Osteocyte (in vitro differentiated cells): ENCODE data around the gene IGFALS. TPM values are rescaled to one million over a fixed set of nuclear protein-coding genes. Genes with fewer than 3 reads are reported as not detected.

Source experiments
- DNase-seq: peaks from one replicate; pipeline ENCODE4 v3.0.0; 2021; ENCODE audit warnings: mixed read lengths; ENCODE audit not compliant: unreplicated experiment; ENCODE audit errors: extremely low spot score
- H3K27ac Mint-ChIP-seq: one replicate; pipeline ENCODE4 v1.8.0; 2021; ENCODE audit warnings: mild to moderate bottlenecking, mixed read lengths; ENCODE audit not compliant: unreplicated experiment
- H3K27me3 Mint-ChIP-seq: one replicate; pipeline ENCODE4 v1.8.0; 2021; ENCODE audit warnings: mixed read lengths; ENCODE audit not compliant: unreplicated experiment
- H3K36me3 Mint-ChIP-seq: one replicate; pipeline ENCODE4 v1.8.0; 2021; ENCODE audit warnings: mixed read lengths; ENCODE audit not compliant: unreplicated experiment
- H3K4me1 Mint-ChIP-seq: one replicate; pipeline ENCODE4 v1.8.0; 2021; ENCODE audit warnings: mixed read lengths; ENCODE audit not compliant: unreplicated experiment
- H3K4me3 Mint-ChIP-seq: one replicate; pipeline ENCODE4 v1.8.0; 2021; ENCODE audit warnings: mild to moderate bottlenecking, moderate library complexity, mixed read lengths; ENCODE audit not compliant: unreplicated experiment
- H3K9me3 Mint-ChIP-seq: one replicate; pipeline ENCODE4 v1.8.0; 2021; ENCODE audit warnings: mixed read lengths; ENCODE audit not compliant: unreplicated experiment
- total RNA-seq: library from RNA; stranded (reverse); gene quantifications from 2 replicates; pipeline ENCODE4 v1.2.1, GENCODE V29; 2021
- TF ChIP-seq, protein P1 (sequence below): fragments of 200-600 bp; sonication (generic); IDR thresholded peaks from 2 replicates; pipeline ENCODE4 v1.5.0; 2021; ENCODE audit warnings: antibody characterized with exemption, mild to moderate bottlenecking, moderate library complexity

Gene IGFALS
- total RNA-seq, 1 donor from 2014 or later = 0.43 TPM

DNA sequence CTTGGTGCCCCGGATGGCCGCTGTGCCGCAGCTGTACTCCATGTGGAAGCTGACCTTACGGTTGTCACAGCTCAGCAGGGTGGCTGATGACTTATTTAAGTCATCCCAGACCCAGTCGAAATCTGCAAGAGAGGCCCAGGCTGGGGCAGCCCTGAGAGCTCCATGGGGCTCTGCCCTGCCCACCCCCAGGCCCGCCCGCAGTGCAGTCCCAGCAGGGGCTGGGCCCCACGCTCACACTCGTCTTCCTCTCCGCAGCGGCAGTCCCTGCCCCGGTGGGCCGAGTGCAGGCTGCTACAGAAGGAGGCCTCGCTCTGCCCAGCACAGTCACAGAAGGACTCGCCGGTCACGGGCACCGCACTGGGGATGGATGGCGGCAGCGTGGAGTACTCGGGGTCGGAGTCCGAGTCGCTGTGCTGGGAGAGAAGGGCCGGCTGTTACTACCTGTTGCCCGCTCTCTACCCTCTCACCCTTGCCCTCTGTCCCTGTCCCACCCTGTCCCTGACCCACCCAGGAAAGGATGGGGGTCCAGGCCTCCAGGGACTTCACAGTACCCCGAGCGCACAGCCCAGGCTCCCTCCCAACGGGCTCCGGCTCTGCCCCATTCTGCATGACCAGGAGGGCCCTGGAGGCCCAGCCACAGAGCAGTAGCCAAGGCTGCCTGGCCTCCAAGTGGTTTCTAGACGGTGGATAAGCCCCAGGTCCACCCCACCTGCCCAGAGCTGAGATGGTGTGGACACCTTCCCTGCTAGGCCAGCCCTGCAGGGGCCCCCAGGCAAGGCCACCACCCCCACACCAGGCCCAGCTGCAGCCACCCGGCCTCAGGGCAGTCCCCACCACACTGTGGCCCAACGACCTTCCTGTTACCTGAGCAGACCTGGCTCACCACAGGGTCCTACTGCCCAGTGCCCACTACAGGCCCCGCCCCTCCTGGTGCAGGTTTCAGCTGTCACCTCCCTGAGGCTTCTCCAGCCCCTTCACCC, 15.0 kb downstream of the IGFALS start:
- DNase-seq = no peak
- H3K36me3 Mint-ChIP-seq = no peaks in the 10 kb centered on the region
- peaks cover 25% of the 10 kb centered on the region for H3K4me1 Mint-ChIP-seq
- TF ChIP-seq, protein P1, sequence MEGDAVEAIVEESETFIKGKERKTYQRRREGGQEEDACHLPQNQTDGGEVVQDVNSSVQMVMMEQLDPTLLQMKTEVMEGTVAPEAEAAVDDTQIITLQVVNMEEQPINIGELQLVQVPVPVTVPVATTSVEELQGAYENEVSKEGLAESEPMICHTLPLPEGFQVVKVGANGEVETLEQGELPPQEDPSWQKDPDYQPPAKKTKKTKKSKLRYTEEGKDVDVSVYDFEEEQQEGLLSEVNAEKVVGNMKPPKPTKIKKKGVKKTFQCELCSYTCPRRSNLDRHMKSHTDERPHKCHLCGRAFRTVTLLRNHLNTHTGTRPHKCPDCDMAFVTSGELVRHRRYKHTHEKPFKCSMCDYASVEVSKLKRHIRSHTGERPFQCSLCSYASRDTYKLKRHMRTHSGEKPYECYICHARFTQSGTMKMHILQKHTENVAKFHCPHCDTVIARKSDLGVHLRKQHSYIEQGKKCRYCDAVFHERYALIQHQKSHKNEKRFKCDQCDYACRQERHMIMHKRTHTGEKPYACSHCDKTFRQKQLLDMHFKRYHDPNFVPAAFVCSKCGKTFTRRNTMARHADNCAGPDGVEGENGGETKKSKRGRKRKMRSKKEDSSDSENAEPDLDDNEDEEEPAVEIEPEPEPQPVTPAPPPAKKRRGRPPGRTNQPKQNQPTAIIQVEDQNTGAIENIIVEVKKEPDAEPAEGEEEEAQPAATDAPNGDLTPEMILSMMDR = no peak
- no peaks in the 10 kb centered on the region for H3K27me3 Mint-ChIP-seq
- no peak overlapping the region for H3K27ac Mint-ChIP-seq
- no peaks in the 10 kb centered on the region for H3K9me3 Mint-ChIP-seq
- H3K4me3 Mint-ChIP-seq = no peak overlapping the region

GRCh38 chr16:1777375-1778199, 15.9 kb downstream of the IGFALS start:
- Mint-ChIP-seq H3K36me3 (no peaks in the 10 kb centered on the region), H3K27ac (no peak overlapping the region), H3K4me3 (no peak overlapping the region), H3K27me3 (no peaks in the 10 kb centered on the region), H3K9me3 (no peaks in the 10 kb centered on the region), H3K4me1 (peaks cover 20% of the 10 kb centered on the region)
- TF ChIP-seq, protein P1 = no peak
- no peak for DNase-seq

GRCh38 chr16:1776991-1777374, 16.5 kb downstream of the IGFALS start:
- H3K4me1 Mint-ChIP-seq = peaks cover 24% of the 10 kb centered on the region
- no peak overlapping the region for H3K27ac Mint-ChIP-seq
- TF ChIP-seq, protein P1 = no peak
- no peaks in the 10 kb centered on the region for H3K9me3 Mint-ChIP-seq
- no peaks in the 10 kb centered on the region for H3K27me3 Mint-ChIP-seq
- no peak overlapping the region for H3K4me3 Mint-ChIP-seq
- H3K36me3 Mint-ChIP-seq = peaks cover 2% of the 10 kb centered on the region
- no peak for DNase-seq

DNA sequence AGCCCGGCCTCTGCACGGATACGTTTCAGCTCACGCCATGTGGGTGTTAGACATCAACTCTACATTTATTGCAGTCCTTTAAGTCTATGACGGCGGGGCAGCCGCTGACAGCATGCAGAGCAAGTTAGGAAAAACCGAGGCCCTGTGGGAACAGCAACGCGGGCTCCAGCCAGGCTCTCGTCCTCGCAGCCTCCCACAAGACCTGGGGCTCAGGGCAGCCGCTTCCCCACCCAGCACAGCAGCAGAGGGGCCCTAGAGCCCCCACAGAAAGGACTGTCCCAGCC, 16.9 kb downstream of the IGFALS start:
- H3K4me3 Mint-ChIP-seq = no peak overlapping the region

More for the DNA sequence above, 16.9 kb downstream of the IGFALS start:
- TF ChIP-seq, protein P1 = no peak
- Mint-ChIP-seq H3K36me3 (peaks cover 2% of the 10 kb centered on the region), H3K9me3 (no peaks in the 10 kb centered on the region), H3K27me3 (no peaks in the 10 kb centered on the region), H3K4me1 (peaks cover 25% of the 10 kb centered on the region), H3K27ac (no peak overlapping the region)
- no peak for DNase-seq
